ENCODE results near the gene CNTNAP2.

CNTNAP2 gene

DNA sequence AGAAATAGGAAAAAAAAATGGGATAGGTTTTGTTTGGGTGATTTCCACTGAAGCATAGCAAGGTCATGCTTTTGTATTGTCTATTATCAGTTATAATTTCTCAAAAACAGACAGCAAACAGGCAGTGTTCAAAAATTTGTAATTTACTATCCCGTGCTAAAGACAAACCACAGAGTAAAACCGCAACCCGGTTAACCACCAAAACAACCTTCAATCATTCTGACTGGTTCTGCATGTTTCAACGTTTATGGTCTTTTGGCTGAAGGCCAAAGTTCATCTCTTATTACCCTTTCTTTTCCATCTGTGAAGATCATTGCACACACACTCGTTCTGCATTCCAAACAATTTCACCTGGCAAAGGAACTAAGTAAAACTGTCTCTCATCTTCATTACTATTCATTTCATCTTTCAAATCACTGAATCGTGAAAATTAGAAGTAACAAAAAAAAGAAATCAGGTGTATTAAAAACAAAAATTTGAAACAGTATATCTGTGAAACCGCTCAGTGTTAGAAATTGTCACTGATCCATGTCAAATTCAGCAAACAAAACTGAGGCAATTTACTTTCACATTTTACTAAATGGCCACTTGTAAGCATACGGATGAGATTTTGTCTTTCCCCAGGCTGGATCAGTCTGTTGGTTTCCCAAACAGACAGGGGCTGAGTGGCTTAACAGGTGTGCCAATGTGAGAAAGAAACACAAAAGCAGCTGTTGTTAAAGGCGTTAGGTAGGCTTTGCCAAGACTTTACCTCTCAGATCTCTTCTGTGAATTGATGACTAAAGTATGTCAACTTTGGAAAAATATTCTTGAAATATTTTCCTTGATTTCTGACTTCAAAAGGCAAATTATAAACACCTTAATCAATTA lies 539.6 kb downstream of the CNTNAP2 start:
- Histone ChIP-seq H3K27me3 (no peaks in the 10 kb centered on the region), H3K4me1 (peaks cover 4 to 22% (median 13%) of the 10 kb centered on the region in 10 experiments; a peak in 16 of 20 replicates), H3K9me3 (replicated peaks in 1 of 11) (no peaks in the 10 kb centered on the region), H3K4me2 (peak overlapping the region in 10 of 11 experiments; percentile 22 to 66 (median 40); a peak in 17 of 22 replicates), H4K20me1 (no peaks in the 10 kb centered on the region), H3K27ac (no peak overlapping the region), H3K36me3 (no peaks in the 10 kb centered on the region), H3K9ac (no peak overlapping the region), H3K4me3 (no peak overlapping the region)
- TF ChIP-seq Cebpa-rat (IDR thresholded peaks at IDR 0.05) = no peak

DNA sequence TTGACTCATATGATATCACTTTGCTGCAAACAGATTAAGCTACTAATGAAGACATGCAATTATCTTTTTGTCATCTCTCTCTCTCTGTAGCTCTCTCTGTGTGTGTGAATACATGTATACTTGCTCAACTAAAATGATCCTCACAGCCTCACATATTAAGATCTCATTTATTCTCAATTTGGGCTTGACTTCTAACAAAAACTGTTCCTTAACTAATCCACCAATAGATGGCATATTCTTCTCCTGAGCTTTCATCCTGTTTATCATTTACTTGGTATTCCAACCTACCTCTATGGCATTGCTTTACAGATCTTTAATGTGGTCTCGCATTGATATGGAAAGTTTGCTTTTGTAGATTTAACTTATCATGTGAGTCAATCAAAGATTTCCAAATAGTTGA lies 540.4 kb downstream of the CNTNAP2 start:
- Histone ChIP-seq H3K9ac (no peak overlapping the region), H3K36me3 (no peaks in the 10 kb centered on the region), H4K20me1 (no peaks in the 10 kb centered on the region), H3K4me3 (no peak overlapping the region), H3K4me1 (peaks cover 4 to 22% (median 13%) of the 10 kb centered on the region in 10 experiments; a peak in 16 of 20 replicates), H3K9me3 (replicated peaks in 1 of 11) (peaks cover 0 to 4% (median 0%) of the 10 kb centered on the region in 11 experiments; a peak in 1 of 22 replicates), H3K4me2 (peak overlapping the region in 2 of 11 experiments; percentile 39 to 66; a peak in 2 of 22 replicates), H3K27ac (no peak overlapping the region), H3K27me3 (no peaks in the 10 kb centered on the region)
- TF ChIP-seq Cebpa-rat (IDR thresholded peaks at IDR 0.05) = no peak

GRCh38 chr7:146658604-146659003 lies 542.0 kb downstream of the CNTNAP2 start:
- Histone ChIP-seq H3K27me3 (no peaks in the 10 kb centered on the region), H3K4me2 (no peak overlapping the region), H4K20me1 (no peaks in the 10 kb centered on the region), H3K27ac (no peak overlapping the region), H3K4me1 (peaks cover 4 to 22% (median 13%) of the 10 kb centered on the region in 10 experiments; a peak in 16 of 20 replicates), H3K9ac (no peak overlapping the region), H3K36me3 (no peaks in the 10 kb centered on the region), H3K4me3 (no peak overlapping the region), H3K9me3 (replicated peaks in 1 of 11) (peaks cover 0 to 4% (median 0%) of the 10 kb centered on the region in 11 experiments; a peak in 1 of 22 replicates)
- TF ChIP-seq Cebpa-rat (IDR thresholded peaks at IDR 0.05) = no peak

- Histone ChIP-seq H3K27ac (no peak overlapping the region), H3K9me3 (replicated peaks in 1 of 11) (peaks cover 0 to 4% (median 0%) of the 10 kb centered on the region in 11 experiments; a peak in 1 of 22 replicates), H3K36me3 (no peaks in the 10 kb centered on the region), H3K4me3 (no peak overlapping the region), H3K27me3 (no peaks in the 10 kb centered on the region), H4K20me1 (no peaks in the 10 kb centered on the region), H3K4me2 (no peak overlapping the region), H3K4me1 (peaks cover 4 to 22% (median 13%) of the 10 kb centered on the region in 10 experiments; a peak in 16 of 20 replicates), H3K9ac (no peak overlapping the region)
- no peak for TF ChIP-seq Cebpa-rat (IDR thresholded peaks at IDR 0.05)
Observed at GRCh38 chr7:146659732-146660131, 543.1 kb downstream of the CNTNAP2 start.

DNA sequence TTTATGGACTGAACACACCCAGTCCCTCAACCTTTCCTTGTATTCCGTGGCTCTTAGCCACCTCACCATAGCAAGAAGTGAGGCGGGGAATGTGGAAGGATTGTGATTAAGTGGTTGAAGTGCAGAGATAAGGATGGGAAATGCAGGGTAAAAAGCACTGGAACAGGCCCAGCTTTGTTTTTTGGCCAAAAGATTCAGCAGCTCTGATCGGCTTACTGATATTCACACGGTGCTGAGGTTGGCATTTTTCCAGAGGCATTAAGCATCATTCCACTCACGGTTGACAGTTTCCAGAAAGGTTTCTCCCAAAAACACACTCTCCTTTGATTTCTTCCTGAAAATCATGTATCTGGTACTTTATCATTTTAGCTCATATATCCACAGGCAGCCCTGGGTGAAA lies 544.2 kb downstream of the CNTNAP2 start:
- peaks cover 2 to 13% (median 7%) of the 10 kb centered on the region in 10 experiments; a peak in 16 of 20 replicates for H3K4me1 ChIP-seq
- no peak overlapping the region for H3K27ac ChIP-seq
- no peaks in the 10 kb centered on the region for H3K27me3 ChIP-seq
- no peak overlapping the region for H3K4me2 ChIP-seq
- H3K9ac ChIP-seq = no peak overlapping the region
- no peak overlapping the region for H3K4me3 ChIP-seq
- no peak for TF ChIP-seq Cebpa-rat (IDR thresholded peaks at IDR 0.05)
- peaks cover 0 to 4% (median 0%) of the 10 kb centered on the region in 11 experiments; a peak in 1 of 22 replicates for H3K9me3 ChIP-seq (replicated peaks in 1 of 11)
- no peaks in the 10 kb centered on the region for H3K36me3 ChIP-seq
- H4K20me1 ChIP-seq = no peaks in the 10 kb centered on the region

DNA sequence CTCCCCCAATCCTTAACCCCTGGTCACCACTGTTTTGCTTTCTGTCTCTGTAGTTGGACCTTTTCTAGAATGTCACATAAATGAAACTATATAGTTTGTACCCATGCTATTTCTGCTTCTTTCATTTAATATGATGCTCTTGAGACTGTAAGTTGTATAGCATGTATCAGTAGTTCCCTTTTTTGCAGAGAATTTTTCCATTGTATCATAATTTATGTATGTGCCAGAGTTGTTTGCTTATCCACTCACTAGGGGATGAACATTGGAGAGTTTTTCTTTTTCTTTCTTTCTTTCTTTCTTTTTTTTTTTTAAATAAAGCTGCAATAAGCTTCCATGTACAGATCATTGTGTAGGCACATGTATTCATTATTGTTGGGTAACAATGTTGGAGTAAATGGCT lies 544.8 kb downstream of the CNTNAP2 start:
- Histone ChIP-seq H3K9ac (no peak overlapping the region), H3K4me3 (no peak overlapping the region), H3K4me2 (no peak overlapping the region), H3K27ac (no peak overlapping the region), H3K4me1 (peaks cover 0 to 7% (median under 1%) of the 10 kb centered on the region in 10 experiments; a peak in 13 of 20 replicates), H3K9me3 (replicated peaks in 1 of 11) (peaks cover 0 to 5% (median 0%) of the 10 kb centered on the region in 11 experiments; a peak in 1 of 22 replicates), H4K20me1 (no peaks in the 10 kb centered on the region), H3K36me3 (no peaks in the 10 kb centered on the region), H3K27me3 (no peaks in the 10 kb centered on the region)
- no peak for TF ChIP-seq Cebpa-rat (IDR thresholded peaks at IDR 0.05)

DNA sequence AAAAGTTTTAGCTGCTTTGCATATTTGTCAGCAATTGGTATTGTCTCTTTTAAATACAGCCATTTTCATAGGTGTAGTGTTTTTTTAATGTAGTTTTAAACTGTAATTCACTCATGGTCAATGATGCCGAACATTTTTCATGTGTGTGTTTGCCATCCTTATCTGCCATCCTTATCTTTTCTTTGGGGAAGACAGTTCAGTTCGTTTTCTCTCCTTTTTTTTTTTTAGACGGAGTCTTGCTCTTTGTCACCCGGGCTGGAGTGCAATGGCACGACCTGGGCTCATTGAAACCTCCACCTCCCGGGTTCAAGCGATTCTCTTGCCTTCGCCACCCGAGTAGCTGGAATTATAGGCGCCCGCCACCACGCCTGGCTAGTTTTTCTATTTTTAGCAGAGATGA lies 545.3 kb downstream of the CNTNAP2 start:
- Histone ChIP-seq H3K4me3 (no peak overlapping the region), H3K27me3 (no peaks in the 10 kb centered on the region), H3K9ac (no peak overlapping the region), H4K20me1 (no peaks in the 10 kb centered on the region), H3K9me3 (replicated peaks in 1 of 11) (peaks cover 0 to 10% (median under 1%) of the 10 kb centered on the region in 11 experiments; a peak in 5 of 22 replicates), H3K36me3 (no peaks in the 10 kb centered on the region), H3K4me2 (no peak overlapping the region), H3K4me1 (peaks cover 0 to 2% (median 0%) of the 10 kb centered on the region in 10 experiments; a peak in 2 of 20 replicates), H3K27ac (no peak overlapping the region)
- no peak for TF ChIP-seq Cebpa-rat (IDR thresholded peaks at IDR 0.05)

- Histone ChIP-seq H3K27me3 (no peaks in the 10 kb centered on the region), H3K4me2 (no peak overlapping the region), H3K9me3 (replicated peaks in 1 of 11) (peaks cover 0 to 15% (median 5%) of the 10 kb centered on the region in 11 experiments; a peak in 7 of 22 replicates), H3K9ac (no peak overlapping the region), H3K4me1 (no peaks in the 10 kb centered on the region), H4K20me1 (no peaks in the 10 kb centered on the region), H3K4me3 (no peak overlapping the region), H3K36me3 (no peaks in the 10 kb centered on the region), H3K27ac (no peak overlapping the region)
- TF ChIP-seq Cebpa-rat (IDR thresholded peaks at IDR 0.05) = no peak
Observed at GRCh38 chr7:146665023-146665422, 548.4 kb downstream of the CNTNAP2 start.

DNA sequence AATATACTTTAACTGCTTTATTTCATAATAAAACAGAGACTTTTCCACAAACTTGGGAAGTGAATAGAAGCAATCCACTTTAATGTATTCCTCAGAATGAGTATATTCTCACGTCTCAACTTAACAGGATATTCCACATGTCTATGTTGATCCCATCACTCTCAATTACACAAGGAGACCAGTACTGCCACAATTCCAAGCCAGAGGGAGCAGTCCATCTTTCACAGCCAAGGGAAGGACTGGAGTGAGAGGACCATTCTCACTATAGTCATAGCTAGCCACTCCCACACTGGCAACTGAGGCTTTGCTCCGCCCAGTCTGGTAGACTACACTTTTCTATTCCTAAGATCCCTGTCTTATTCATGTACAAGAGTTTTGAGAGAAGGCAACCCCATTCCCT lies 553.9 kb downstream of the CNTNAP2 start:
- Histone ChIP-seq H3K4me2 (no peak overlapping the region), H3K27me3 (no peaks in the 10 kb centered on the region), H3K9me3 (replicated peaks in 1 of 11) (peaks cover 0 to 14% (median 5%) of the 10 kb centered on the region in 11 experiments; a peak in 7 of 22 replicates), H3K9ac (no peak overlapping the region), H4K20me1 (no peaks in the 10 kb centered on the region), H3K4me3 (no peak overlapping the region), H3K36me3 (no peaks in the 10 kb centered on the region), H3K4me1 (no peaks in the 10 kb centered on the region), H3K27ac (no peak overlapping the region)
- TF ChIP-seq Cebpa-rat (IDR thresholded peaks at IDR 0.05) = no peak

Data from BLaER1 treated with 17β-estradiol and CSF1 and Interleukin-3, amounts not matched to agents 10 nM and 100 nM (cell line).